Measurements from ENCODE around the gene AUTS2. TPM values are rescaled to one million over a fixed set of nuclear protein-coding genes. Genes with fewer than 3 reads are reported as not detected.

AUTS2 gene
- total RNA-seq, 4 donors from 2014 or later: 14.9 to 27.2 (median 17.5) TPM

DNA sequence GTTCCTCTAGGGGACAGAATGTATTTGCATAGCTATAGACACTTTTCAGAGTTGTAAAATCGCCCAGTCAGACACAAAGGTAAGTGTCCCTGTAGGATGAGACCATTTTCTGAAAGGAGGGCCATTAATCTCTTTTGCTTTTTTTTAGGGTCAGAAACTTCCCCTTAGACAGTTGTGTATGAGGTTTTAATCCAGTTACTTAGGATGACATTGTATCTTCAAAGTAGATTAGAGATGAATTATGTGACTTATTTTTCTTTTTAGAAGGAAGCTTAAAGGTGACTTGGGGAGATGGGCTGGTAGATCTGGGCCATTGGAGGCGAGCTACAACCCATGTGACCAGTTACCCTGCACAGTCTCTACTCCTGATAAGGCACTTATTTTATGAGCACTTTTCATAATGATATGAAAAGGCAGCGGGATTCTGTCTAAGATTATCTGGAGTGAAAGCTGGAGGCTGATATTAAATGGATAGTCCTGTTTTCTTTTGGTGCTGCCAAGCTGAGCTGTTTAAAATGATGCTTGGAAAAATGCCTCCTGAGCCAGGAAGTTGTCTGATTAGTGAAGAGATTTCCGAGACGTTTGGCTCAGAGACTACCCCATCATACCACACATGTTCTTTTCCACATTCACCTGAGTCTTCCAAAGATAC lies 264.3 kb downstream of the AUTS2 start:
- TF ChIP-seq POLR2A (IDR thresholded peaks at IDR 0.05): no peak
- TF ChIP-seq, protein P1, sequence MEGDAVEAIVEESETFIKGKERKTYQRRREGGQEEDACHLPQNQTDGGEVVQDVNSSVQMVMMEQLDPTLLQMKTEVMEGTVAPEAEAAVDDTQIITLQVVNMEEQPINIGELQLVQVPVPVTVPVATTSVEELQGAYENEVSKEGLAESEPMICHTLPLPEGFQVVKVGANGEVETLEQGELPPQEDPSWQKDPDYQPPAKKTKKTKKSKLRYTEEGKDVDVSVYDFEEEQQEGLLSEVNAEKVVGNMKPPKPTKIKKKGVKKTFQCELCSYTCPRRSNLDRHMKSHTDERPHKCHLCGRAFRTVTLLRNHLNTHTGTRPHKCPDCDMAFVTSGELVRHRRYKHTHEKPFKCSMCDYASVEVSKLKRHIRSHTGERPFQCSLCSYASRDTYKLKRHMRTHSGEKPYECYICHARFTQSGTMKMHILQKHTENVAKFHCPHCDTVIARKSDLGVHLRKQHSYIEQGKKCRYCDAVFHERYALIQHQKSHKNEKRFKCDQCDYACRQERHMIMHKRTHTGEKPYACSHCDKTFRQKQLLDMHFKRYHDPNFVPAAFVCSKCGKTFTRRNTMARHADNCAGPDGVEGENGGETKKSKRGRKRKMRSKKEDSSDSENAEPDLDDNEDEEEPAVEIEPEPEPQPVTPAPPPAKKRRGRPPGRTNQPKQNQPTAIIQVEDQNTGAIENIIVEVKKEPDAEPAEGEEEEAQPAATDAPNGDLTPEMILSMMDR (IDR thresholded peaks at IDR 0.05): no peak
- H3K9me3 ChIP-seq: no peaks in the 10 kb centered on the region
- H3K4me3 ChIP-seq (replicated peaks in 1 of 3): no peak overlapping the region
- 66 to 71% methylated on average over 5 of the region's 5 CpGs for WGBS, 2 donors
- H3K4me1 ChIP-seq: no peaks in the 10 kb centered on the region
- no peak for DNase-seq
- no peaks in the 10 kb centered on the region for H3K27me3 ChIP-seq
- H3K36me3 ChIP-seq: no peaks in the 10 kb centered on the region
- intact Hi-C loops (cut with DNase I): no loop called here
- H3K27ac ChIP-seq: no peak overlapping the region

DNA sequence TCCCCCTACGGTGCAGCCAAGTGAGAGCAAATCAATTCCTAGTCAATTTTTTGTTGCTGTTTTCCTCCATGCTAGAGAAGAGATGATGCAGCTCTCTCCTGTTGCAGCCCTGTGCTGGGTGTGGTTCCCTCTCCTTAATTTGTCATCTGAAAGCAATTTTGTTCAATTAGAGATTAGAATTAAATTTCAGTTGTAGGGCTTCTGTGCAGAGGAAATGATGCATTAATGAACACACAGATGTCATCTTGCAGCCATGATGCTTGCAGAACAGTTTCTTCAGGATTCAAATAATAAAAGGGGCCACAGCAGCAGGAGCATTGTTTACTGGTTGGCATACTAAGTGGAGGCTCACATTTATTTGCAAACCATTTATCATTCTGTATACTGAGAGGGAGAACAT lies 266.0 kb downstream of the AUTS2 start:
- TF ChIP-seq POLR2A (IDR thresholded peaks at IDR 0.05): no peak
- TF ChIP-seq, protein P1 (IDR thresholded peaks at IDR 0.05): no peak
- H3K4me3 ChIP-seq (replicated peaks in 1 of 3): no peak overlapping the region

DNA sequence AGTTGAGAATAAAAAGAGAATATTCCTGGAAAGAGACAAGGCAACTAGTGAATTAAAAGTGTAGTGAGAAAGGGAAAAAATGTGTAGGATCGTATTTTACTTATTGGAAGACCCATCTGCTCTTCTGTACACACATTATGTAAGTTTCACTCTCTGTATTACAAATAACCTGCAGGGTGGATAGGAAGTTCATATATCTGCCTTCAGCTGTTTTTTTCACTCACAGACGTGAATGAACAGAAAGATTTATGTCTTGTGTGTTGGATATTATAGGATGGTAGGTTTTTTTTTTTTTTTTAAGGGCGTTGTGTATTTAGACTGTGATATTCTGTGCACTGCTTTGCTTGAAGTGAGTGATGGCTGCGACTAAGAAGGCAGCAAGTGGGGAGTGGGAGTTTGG lies 266.5 kb downstream of the AUTS2 start:
- Histone ChIP-seq H3K27me3 (no peaks in the 10 kb centered on the region), H3K36me3 (no peaks in the 10 kb centered on the region), H3K9me3 (no peaks in the 10 kb centered on the region), H3K4me3 (replicated peaks in 1 of 3) (no peak overlapping the region), H3K27ac (no peak overlapping the region), H3K4me1 (no peaks in the 10 kb centered on the region)
- no peak for DNase-seq
- whole genome bisulfite sequencing, 2 donors: 82 to 90% methylated on average over 4 of the region's 4 CpGs
- intact Hi-C loops (cut with DNase I): no loop called here
- TF ChIP-seq, protein P1 (IDR thresholded peaks at IDR 0.05): no peak
- TF ChIP-seq POLR2A (IDR thresholded peaks at IDR 0.05): no peak

More for the DNA sequence above, 266.0 kb downstream of the AUTS2 start:
- intact Hi-C loops (cut with DNase I): no loop called here
- H3K27ac ChIP-seq: no peak overlapping the region
- no peaks in the 10 kb centered on the region for H3K36me3 ChIP-seq
- DNase-seq: no peak
- WGBS, 2 donors: 84 to 95% methylated on average over 1 of the region's 1 CpG
- no peaks in the 10 kb centered on the region for H3K4me1 ChIP-seq
- H3K27me3 ChIP-seq: no peaks in the 10 kb centered on the region
- H3K9me3 ChIP-seq: no peaks in the 10 kb centered on the region

DNA sequence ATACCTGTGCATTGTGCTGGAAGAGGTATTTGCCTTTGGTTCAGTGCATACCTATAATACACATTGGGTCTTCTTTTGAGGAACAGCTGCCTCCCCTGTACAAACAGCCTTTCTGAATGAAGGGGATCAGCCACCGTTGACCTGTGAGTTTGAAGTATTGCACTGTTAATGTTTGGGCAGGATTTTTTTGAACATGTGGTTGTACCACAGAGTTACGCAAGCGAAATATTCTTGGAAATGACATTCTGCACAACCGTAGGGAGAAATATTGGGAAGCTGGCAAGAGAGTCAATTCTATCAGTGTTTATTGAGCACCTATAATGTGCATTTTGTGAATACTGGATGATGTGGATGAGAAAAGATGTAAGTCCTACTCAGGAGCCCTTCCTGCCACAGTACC lies 270.6 kb downstream of the AUTS2 start:
- no peak for TF ChIP-seq POLR2A (IDR thresholded peaks at IDR 0.05)
- TF ChIP-seq, protein P1 (IDR thresholded peaks at IDR 0.05): no peak
- Histone ChIP-seq H3K27me3 (no peaks in the 10 kb centered on the region), H3K9me3 (no peaks in the 10 kb centered on the region), H3K27ac (no peak overlapping the region), H3K36me3 (no peaks in the 10 kb centered on the region), H3K4me3 (replicated peaks in 1 of 3) (no peak overlapping the region), H3K4me1 (no peaks in the 10 kb centered on the region)
- no peak for DNase-seq
- WGBS, 2 donors: 88 to 93% methylated on average over 4 of the region's 4 CpGs
- intact Hi-C loops (cut with DNase I): no loop called here

DNA sequence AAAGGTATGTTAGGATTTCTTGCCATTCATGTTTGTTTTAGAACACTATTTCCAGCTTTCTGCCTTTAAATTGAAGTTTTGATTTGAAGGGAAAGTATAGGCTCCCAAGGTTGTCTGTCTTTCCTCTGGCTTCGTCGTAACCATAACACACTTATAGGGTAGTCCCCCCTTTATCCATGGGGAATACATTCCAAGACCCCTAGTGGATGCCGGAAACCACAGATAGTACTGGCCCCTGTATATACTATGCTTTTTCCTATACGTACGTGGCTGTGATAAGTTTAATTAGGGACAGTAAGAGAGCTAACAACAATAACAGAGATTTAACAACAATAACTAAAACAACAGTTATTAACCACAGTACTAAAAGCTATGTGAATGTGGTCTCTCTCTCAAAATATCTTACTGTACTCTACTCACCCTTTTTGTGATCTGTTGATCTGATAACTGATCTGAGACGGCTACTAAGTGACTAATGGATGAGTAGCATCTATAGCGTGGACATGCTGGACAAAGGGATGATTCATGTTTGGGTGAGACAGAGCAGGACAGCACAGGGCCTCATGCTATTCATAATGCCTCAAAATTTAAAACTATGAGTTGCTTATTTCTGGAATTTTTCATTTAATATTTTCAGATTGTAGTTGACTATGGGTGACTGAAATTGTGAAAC lies 273.1 kb downstream of the AUTS2 start:
- intact Hi-C loops (cut with DNase I): no loop called here

More for the DNA sequence above, 273.1 kb downstream of the AUTS2 start:
- no peaks in the 10 kb centered on the region for H3K27me3 ChIP-seq
- DNase-seq: no peak
- H3K4me3 ChIP-seq (replicated peaks in 1 of 3): no peak overlapping the region
- 92 to 95% methylated on average over 7 of the region's 7 CpGs for WGBS, 2 donors
- no peak for TF ChIP-seq POLR2A (IDR thresholded peaks at IDR 0.05)
- TF ChIP-seq, protein P1 (IDR thresholded peaks at IDR 0.05): no peak
- H3K9me3 ChIP-seq: no peaks in the 10 kb centered on the region
- H3K27ac ChIP-seq: no peak overlapping the region
- no peaks in the 10 kb centered on the region for H3K36me3 ChIP-seq
- no peaks in the 10 kb centered on the region for H3K4me1 ChIP-seq

Data from thyroid gland (tissue), 4 donors.